ENCODE results near the gene KNCN.
A peak's percentile ranks its signal among the peaks of the same experiment; 100 is the strongest.

The KNCN gene

DNA sequence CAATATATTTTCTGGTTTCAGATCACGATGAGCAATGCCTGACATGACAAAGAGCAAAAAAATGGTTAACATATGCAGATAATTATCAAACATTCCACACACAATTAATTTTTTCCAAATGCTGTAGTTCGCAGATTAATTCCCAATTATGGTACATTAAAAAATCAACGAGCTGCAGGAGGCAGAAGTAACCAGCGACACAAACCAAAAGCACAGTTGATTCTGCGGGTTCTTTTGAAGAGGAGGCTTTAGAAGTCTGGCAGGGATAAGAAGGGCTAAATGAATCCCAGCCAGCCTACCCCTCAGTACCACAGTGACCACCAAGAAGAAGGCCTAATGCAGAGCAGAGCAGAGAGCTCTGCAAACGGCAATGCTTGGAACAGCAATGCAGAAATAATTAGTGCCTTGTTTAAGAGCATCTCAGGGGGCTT lies 17.0 kb upstream of the KNCN start:
- peak; percentile 13 for DNase-seq

DNA sequence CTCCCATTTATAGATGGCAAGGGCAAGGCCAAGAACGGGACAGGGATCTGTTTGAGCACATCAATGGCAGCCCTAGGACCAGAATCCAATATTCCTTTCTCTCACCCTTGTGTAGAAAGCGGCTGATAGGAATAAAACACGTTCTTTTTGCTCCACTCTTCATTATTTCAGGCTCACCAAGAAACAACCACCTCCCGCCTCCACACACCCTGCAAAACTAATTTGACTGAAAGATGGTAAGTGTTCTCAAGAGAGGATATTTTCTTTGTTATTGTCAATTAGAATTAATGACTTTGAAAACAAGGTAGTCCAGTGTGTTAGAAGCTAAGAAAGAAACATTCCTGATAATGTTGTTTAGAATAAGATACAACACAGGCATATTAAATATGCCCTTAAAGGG lies 11.9 kb upstream of the KNCN start:
- DNase-seq = no peak

DNA sequence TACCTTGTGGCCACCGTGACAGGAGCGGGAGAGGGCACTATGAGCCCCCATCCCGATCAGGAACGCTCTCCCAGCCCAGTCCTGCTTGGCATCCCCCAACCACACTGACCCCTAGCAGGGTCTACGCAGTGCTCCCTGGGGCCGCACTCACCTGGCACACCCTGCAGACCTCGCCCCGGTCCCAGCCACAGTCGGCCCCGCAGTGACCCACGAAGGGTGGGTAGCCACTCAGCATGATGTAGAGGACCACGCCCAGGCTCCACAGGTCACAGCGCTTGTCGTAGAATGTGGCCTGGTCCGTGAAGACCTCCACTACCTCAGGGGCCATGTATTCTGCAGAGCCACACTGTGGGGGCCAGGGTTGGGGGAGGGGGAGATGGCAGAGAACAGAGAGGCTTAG lies 11.1 kb upstream of the KNCN start:
- no peak for DNase-seq

DNA sequence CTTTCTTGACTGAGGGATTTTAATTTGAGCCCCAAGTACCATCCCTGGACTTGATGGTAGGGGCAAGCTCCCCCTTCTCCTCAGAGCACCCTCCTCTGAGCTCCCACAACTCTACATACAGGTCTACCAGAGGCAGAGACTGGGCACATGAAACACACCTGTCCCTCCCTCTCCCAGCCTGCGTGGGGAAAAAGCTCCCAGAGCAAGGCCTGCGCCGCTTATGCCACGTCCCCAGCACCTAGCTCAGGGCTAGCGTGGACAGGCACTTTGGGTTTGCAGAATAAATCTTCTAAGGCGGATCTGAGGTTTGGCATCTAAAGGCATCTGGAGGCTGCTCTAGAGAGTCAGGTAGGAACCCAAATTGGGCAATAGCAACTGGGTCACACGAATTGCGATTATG lies 7.5 kb upstream of the KNCN start:
- DNase-seq = no peak

GRCh38 chr1:46558141-46558963 lies 6.9 kb upstream of the KNCN start:
- peak; percentile 31 for DNase-seq

DNA sequence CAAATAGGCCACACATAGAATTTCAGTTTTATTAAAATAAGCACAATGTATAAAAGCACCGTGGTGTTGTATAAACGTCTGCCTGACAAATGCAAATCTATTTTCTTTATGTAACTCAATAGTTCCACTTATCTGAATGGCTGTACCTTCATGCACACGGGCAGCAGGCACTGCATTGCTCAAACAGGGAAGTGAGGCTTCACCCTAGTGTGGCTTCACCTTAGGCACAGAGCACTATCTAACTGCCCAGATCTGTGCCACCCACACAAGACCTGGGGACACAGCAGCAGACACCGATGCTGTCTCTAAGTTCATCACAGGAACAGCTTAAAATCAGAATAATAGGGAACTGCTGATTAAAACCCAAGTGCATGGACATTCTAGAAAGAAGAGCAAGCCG lies 6.0 kb upstream of the KNCN start:
- DNase-seq = no peak

GRCh38 chr1:46556822-46557221 lies 5.4 kb upstream of the KNCN start:
- DNase-seq = no peak

DNA sequence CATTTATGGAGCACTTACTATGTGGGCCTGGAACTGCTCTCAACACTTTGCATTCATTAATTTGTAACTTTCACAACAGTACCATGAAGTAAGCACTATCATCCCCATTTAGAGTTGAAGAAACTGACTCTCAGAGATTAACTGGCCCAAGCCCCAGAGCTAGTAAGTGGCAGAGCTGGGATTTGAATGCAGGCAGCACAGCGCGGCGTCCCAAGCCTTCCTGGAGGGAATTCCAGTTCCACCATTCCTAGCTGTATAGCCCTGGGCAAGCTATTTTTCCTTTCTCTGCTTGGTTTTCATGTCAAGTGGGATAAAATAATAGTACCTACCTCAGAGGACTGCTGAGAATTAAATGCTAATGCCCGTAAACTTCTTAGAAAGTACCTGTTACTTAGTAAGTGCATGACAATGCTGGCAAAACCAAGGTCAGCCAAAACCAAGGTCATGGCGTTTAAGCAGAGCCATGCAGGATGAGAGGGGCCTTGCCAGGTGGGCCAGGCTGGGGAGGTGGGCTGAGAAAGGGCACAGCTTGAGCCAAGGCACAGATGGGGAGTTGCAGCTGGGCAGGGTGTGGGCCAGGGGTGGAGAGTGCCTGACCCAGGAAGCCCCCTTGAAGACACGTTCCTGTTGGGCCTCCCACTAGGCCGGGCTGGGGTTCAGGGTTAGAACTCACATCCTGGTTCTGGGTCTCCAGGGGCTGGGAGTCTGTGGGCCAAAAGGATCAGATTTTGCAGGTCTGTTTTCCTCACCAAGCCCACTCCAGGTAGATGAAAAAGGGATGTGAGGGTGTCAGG lies 4.6 kb upstream of the KNCN start:
- DNase-seq = no peak

DNA sequence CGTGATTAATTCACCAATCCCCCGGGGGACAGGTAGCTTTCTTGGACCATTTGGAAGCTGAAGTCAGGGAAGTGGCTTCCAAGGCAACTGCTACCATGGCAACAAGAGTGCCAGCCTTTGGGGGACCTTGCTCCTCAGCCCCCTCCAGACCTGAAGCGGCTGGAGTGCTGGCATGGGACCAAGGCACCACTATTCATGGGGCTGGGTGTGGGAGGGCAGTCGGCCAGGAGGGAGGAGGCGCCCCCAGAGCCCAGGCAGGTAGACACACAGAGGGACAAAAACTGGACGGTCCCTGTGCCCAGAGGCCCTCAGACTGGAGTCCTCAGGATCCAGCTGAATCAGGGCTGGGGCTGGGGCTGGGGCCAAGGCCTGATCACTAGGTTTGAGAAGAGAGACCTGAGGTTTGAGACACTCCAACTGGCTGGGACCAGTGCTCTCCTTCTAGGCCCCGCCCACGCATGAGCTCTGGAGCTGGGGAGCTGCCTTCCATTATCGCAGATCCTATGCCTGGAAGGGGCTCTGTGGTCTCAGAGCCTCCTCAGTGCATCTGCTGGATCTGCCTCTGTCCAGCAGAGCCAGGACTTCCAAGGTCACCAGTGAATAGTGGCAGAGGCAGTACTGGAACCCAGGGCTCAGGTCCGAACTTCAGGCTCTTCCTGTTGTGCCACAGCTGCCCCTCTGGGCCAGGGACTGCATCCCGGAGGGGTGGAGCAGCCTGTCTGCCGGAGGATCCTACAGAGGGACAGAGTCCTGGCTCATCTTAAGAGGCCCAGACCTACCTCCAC lies 3.3 kb upstream of the KNCN start:
- DNase-seq = peak; percentile 93

- DNase-seq = no peak
Observed at GRCh38 chr1:46554236-46554596, 2.8 kb upstream of the KNCN start.

DNA sequence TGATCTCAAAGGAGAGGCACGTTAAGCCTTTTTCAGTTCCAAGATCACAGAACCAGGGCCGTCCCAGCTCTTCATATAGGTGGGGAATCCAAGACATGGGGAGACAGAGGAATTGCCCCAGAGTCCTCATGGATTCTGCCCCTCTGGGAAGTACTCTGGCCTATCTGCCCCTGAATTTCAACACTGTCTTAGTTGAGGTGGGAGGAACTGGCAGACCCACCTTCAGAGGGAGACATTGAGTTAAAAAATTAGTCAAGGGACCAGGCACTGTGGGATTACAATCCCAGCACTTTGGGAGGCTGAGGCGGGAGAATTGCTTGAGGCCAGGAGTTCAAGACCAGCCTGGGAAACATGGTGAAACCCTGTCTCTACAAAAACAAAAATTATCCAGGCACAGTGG lies 2.1 kb upstream of the KNCN start:
- DNase-seq = no peak

DNA sequence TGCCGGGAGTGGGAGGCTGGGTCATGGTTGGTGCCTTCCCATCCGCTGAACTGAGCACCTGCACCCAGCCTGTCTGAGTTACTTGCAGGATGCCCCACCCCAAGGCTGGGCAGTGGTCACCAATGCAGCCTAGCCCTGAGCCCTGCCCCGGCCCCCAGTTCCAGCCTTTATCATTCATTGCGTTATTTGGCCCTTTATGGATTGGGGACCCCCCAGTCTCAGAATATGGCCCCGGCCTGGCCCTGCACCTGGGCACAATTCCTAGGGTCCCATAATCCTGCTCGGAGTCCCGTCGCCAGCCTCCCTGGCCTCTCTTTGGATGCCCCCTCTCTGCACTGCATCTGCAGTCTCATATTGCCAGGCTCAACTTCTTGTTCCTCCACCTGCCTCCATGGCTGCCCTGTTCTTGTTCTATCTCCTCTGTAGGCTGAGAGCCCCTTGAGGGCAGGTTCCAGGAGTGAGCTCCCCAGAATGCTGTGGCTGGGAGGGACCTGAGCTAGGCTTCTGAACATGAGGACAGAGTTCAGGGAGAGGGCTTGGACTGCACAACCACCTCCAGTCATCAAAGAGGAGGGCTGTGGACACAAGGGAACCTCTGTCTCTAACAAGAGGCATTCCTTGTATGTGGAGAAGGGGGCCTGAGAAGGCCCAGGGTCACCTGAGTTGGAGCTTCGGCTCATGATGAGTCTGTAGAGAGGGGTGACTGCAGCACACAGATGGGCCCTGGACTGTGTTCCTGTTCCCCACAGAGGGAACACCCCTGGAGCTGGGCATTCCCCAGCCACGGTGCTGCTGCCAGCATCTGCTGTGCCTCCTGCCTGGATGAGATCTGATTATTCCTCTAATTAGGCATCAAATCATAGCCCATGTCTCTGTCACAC lies 1.1 kb upstream of the KNCN start:
- no peak for DNase-seq

DNA sequence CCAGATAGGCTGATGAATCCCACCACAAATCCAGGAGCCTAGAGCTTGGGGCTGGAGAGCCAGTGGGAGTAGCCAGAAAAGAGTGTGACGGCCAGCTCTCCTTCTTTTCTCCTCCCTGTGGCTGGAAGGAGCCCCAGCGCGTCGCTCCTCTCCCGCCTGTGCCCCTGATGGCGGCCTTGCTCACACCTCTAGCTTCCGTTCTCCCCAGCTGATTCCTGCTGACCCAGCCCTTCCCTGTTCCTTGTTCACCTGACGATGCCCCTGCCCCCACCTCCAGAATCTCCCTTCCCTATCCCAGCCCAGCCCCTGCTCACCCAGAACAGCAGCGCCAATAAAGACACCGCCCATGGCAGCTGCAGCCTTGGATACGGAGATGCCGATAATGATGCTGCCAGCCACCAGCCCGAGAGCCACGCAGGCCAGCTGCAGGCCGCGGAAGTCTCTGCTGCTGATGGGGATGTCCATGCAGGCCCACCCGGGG lies 656 bp downstream of the KNCN start:
- DNase-seq = no peak

GRCh38 chr1:46549697-46550681 lies 1.5 kb downstream of the KNCN start:
- peak; percentile 42 for DNase-seq

GRCh38 chr1:46547481-46548383 lies 3.7 kb downstream of the KNCN start:
- DNase-seq = no peak

- DNase-seq = no peak
Observed at GRCh38 chr1:46546210-46546609, 5.2 kb downstream of the KNCN start.

GRCh38 chr1:46545784-46546183 lies 5.7 kb downstream of the KNCN start:
- DNase-seq = no peak

GRCh38 chr1:46544561-46545240 lies 6.7 kb downstream of the KNCN start:
- no peak for DNase-seq

All from DMS79 treated with DMSO at 0.1 percent for 48 hours (cell line).